HG02885 (cell line): Measurements from ENCODE around the gene PPP6R2.
"Not testable (repeated sequence)": the region's sequence is repeated elsewhere in the genome, so short reads cannot be mapped to it uniquely, and the experiment has no call there.

ENCODE experiments used
- ATAC-seq: cut with Tn5 transposase; IDR thresholded peaks from one replicate; pipeline ENCODE4 v1.9.1; 2021; ENCODE audit warnings: mild to moderate bottlenecking; ENCODE audit not compliant: unreplicated experiment, poor library complexity

Gene PPP6R2

GRCh38 chr22:50337262-50338041 is 5.7 kb upstream of the PPP6R2 start:
- no peak for ATAC-seq

GRCh38 chr22:50338042-50338573 is 5.0 kb upstream of the PPP6R2 start:
- ATAC-seq: no peak

- ATAC-seq: no peak
Measured at GRCh38 chr22:50338860-50339462, 4.2 kb upstream of the PPP6R2 start.

DNA sequence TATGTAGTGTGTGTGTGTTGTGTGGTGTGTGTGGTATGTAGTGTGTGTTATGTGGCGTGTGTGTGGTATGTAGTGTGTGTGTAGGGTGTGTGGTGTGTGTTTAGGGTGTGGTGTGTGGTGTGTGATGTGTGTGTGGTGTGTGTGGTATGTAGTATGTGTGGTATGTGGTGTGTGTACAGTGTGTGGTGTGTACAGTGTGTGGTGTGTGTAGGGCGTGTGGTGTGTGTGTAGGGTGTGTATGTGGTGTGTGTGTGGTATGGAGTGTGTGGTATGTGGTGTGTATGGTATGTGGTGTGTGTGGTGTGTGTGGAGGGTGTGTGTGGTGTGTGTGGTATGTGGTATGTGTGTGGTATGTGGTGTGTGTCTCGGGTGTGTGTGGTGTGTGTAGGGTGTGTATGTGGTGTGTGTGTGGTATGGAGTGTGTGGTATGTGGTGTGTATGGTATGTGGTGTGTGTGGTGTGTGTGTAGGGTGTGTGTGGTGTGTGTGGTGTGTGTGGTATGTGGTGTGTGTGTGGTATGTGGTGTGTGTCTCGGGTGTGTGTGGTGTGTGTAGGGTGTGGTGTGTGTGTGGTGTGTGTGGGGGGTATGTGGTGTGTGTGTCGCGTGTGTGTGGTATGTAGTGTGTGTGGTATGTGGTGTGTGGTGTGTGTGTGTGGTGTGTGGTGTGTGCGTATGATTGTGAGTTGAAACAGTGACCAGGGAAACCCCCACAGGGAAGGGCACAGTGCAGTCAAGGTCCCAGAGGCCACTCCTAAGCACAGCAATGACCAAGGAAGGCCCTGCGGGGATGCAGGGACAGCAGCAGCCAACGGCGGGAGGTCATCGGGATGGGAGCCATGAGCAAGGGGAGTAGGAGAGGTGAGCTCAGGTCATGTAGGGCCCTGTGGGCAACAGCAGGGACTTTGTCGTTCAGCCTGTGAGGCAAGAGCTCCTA is 2.9 kb upstream of the PPP6R2 start:
- no peak for ATAC-seq

GRCh38 chr22:50341977-50342650 is 1.0 kb upstream of the PPP6R2 start:
- ATAC-seq: peak; percentile 48

GRCh38 chr22:50343541-50343935 is 411 bp downstream of the PPP6R2 start:
- no peak for ATAC-seq

GRCh38 chr22:50346470-50346869 is 3.3 kb downstream of the PPP6R2 start:
- no peak for ATAC-seq

DNA sequence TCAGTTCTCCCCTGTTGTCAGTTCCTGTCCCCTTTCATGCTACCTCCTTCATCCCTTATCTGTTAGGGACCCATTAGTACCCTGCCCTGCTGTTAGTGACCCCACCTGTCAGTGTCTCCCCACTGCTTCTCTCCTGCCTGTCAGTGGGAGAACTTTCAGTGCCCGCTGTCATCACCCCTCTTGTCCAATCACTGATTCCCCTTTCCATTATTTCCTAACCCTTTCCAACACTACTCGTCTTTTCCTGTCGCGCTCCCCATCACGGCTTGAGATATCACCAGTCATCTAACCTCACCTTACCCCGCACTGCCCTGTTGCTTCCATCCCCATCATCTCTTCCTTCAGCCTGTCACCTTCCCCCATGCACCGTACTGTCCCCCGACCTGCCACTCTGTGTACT is 4.0 kb downstream of the PPP6R2 start:
- no peak for ATAC-seq

- no peak for ATAC-seq
Measured at GRCh38 chr22:50348058-50348457, 4.9 kb downstream of the PPP6R2 start.

- ATAC-seq: no peak
Measured at GRCh38 chr22:50356186-50356585, 13.1 kb downstream of the PPP6R2 start.

DNA sequence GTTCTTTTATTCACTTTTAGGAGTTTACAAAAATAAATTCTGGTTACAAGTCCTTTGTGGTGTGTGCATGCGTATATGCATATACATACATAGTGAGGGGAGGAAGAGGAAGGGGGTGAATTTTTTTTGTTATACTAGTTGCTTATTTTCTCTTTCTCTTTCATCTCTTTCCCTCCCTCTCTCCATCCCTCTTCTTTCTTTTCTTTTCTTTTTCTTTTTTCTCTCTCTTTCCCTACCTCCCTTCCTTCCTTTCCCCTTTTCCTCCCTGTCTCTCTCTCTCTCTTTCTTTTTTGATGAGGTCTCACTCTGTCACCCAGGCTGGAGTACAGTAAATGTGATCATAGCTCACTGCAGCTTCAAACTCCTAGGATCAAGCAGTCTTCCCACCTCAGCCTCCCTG is 14.1 kb downstream of the PPP6R2 start:
- ATAC-seq: no peak

GRCh38 chr22:50357756-50358155 is 14.6 kb downstream of the PPP6R2 start:
- ATAC-seq: no peak

GRCh38 chr22:50360578-50360977 is 17.5 kb downstream of the PPP6R2 start:
- ATAC-seq: no peak

DNA sequence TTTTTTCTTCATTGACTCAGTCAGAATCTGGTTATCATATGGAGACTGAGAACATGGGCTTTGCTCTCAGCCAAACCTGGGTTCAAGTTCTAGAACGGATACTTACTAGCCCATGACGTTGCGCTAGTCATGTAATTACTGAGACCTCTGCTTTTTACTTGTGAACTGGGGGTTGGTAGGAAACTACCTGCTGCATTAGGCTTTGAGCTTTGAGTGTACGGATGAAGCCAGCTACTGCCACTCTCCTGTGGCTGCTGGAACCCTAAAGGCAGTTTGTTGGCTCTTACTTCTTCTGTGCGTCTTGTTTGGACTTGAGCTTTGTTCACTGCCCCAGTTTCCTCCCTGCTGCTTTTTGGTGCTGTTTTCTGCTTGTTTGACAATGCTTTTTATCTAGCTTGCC is 18.1 kb downstream of the PPP6R2 start:
- ATAC-seq: no peak

- no peak for ATAC-seq
Measured at GRCh38 chr22:50361688-50362087, 18.6 kb downstream of the PPP6R2 start.

DNA sequence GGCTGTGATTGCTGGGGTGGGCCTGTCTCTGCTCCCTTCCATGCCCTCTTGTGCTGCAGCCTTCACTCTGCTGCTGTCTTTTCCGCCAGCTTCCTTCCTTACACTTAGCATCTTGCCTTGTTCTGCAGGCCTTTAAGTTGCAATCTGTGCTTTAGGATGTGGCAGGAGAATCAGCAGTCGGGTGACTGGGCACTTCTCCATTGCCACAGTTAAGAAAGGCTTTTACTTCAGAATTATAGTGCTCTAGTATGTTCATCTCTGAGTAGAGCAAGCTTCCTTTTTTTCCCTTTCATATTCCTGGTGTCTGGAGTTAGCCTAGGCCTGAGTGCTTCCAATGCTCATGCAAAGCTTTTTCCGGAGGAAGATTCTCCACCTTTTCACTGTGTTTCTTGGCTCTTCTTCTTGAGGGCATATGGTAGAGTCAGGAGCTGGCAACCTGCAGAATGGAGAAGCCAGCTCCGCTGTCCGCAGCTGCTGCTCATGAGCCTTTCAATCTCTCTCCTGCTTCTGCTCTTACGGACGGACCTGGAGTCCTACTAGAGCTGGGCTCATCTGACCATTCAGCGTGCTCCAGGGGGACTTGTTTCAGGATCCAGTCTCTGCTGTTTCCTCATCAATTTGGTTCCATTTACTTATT is 20.2 kb downstream of the PPP6R2 start:
- no peak for ATAC-seq

GRCh38 chr22:50363803-50364194 is 20.7 kb downstream of the PPP6R2 start:
- not testable (repeated sequence) for ATAC-seq

GRCh38 chr22:50367778-50368500 is 24.8 kb downstream of the PPP6R2 start:
- no peak for ATAC-seq

DNA sequence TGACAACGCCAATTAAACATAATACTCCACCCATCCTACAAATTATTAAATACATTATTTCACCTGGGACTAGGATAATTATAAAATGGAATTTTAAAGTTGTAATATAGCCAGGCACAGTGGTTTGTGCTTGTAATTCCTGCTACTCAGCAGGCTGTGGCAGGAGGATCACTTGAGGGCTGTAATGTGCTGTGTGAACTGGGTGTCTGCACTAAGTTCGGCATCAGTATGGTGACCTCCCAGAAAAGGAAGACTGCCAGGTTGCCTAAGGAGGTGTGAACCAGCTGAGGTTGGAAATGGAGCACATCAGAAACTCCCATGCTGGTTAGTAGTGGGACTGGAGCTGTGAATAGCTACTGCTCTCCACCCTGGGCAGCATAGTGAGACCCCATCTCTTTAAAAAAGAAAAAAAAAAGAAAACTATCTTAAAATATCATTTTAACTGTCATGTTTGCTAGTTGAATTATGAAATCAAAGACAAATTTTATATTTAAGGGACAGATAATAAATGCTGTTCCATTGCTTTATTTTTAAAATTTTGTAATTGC is 28.0 kb downstream of the PPP6R2 start:
- no peak for ATAC-seq
